Fibroblast of lung (primary cell): ENCODE results near the gene ROBO1. TPM values are rescaled to one million over a fixed set of nuclear protein-coding genes. Genes with fewer than 3 reads are reported as not detected.

Experiments
- DNase-seq, 2 donors: peaks; one replicate each; pipeline versions ENCODE4 v3.0.0 to v3.0.0-alpha.2; 2010; ENCODE audit warnings: low read depth in 2 of 2
- H2AFZ ChIP-seq: 2 replicates; pipeline ENCODE4 v1.5.1; 2012; ENCODE audit warnings: low read length, control low read depth, inconsistent platforms
- H3K27ac ChIP-seq: 2 replicates; pipeline ENCODE4 v1.5.1; 2011; ENCODE audit warnings: low read length, control low read depth; ENCODE audit not compliant: insufficient read depth
- H3K27me3 ChIP-seq: 2 replicates; pipeline ENCODE4 v1.5.1; 2011; ENCODE audit warnings: mild to moderate bottlenecking, low read length; ENCODE audit not compliant: control insufficient read depth, insufficient read depth
- H3K36me3 ChIP-seq: 2 replicates; pipeline ENCODE4 v1.5.1; 2011; ENCODE audit warnings: low read length; ENCODE audit not compliant: control insufficient read depth, insufficient read depth
- H3K4me1 ChIP-seq: 2 replicates; pipeline ENCODE4 v1.5.1; 2011; ENCODE audit warnings: low read length; ENCODE audit not compliant: control insufficient read depth, insufficient read depth; ENCODE audit errors: extremely low read depth
- H3K4me2 ChIP-seq: 2 replicates; pipeline ENCODE4 v1.5.1; 2011; ENCODE audit warnings: low read length, control low read depth; ENCODE audit not compliant: insufficient read depth; ENCODE audit errors: extremely low read depth
- H3K4me3 ChIP-seq, 4 experiments: fragments of 200-600 bp in 1 of 4; sonication (generic) in 1 of 4; replicated peaks in 1 of 4; 2 replicates each; pipeline ENCODE4 v1.5.1; 2011 to 2016; ENCODE audit warnings: low read length in 4 of 4, low read depth in 3 of 4, mild to moderate bottlenecking in 3 of 4, control low read depth in 2 of 4, inconsistent platforms in 1 of 4, mixed read lengths in 1 of 4; ENCODE audit not compliant: insufficient read depth in 1 of 4; ENCODE audit errors: control extremely low read depth in 1 of 4
- H3K79me2 ChIP-seq: 2 replicates; pipeline ENCODE4 v1.5.1; 2012; ENCODE audit warnings: mild to moderate bottlenecking, low read length, inconsistent platforms; ENCODE audit not compliant: control insufficient read depth, insufficient read depth
- H3K9ac ChIP-seq: 2 replicates; pipeline ENCODE4 v1.5.1; 2011; ENCODE audit warnings: mild to moderate bottlenecking, low read length, control low read depth; ENCODE audit not compliant: insufficient read depth
- H3K9me3 ChIP-seq: 2 replicates; pipeline ENCODE4 v1.5.1; 2012; ENCODE audit warnings: low read depth, low read length; ENCODE audit not compliant: control insufficient read depth, insufficient read depth
- H4K20me1 ChIP-seq: 2 replicates; pipeline ENCODE4 v1.5.1; 2011; ENCODE audit warnings: low read length; ENCODE audit not compliant: control insufficient read depth, insufficient read depth; ENCODE audit errors: extremely low read depth
- EZH2 ChIP-seq: IDR thresholded peaks from 2 replicates; pipeline ENCODE4 v1.5.1; 2012; ENCODE audit warnings: low read length, control low read depth, mild to moderate bottlenecking; ENCODE audit errors: missing control alignments
- polyA plus RNA-seq, 2 donors: library from polyadenylated mRNA; depleted of rRNA in 1 of 2; stranded (reverse) in 1 of 2; unstranded in 1 of 2; fragments of >200 nt; gene quantifications; 2 replicates each; pipeline ENCODE4 v1.2.1, GENCODE V29; 2011 to 2012; ENCODE audit warnings: missing spikeins in 1 of 2
- total RNA-seq: library from RNA; depleted of rRNA; stranded (reverse); fragments of >200 nt; gene quantifications from 2 replicates; pipeline ENCODE4 v1.2.1, GENCODE V29; 2014
- TF ChIP-seq, protein P1 (sequence below), 2 donors: IDR thresholded peaks in 1 of 2; conservative IDR thresholded peaks in 1 of 2; 1 replicate in 1 of 2; 2 replicates in 1 of 2; pipeline ENCODE4 v1.5.1; 2011 to 2012; ENCODE audit warnings: low read length in 2 of 2, control low read depth in 1 of 2, inconsistent platforms in 1 of 2, low read depth in 1 of 2, mild to moderate bottlenecking in 1 of 2

Gene ROBO1
- total and polyA plus RNA-seq, 2 donors (not counting 1 experiment from before 2014, with no cell fraction given): 53.8 to 104 TPM

- Histone ChIP-seq H2AFZ (no peak overlapping the region), H3K79me2 (no peaks in the 10 kb centered on the region)
Measured at GRCh38 chr3:78889348-78889747, 878.5 kb downstream of the ROBO1 start.

GRCh38 chr3:78888635-78889034, 879.2 kb downstream of the ROBO1 start:
- Histone ChIP-seq H3K9ac (no peak overlapping the region), H3K79me2 (no peaks in the 10 kb centered on the region), H3K4me3 (no peak overlapping the region), H3K4me2 (peak overlapping the region; percentile 23), H3K27me3 (no peaks in the 10 kb centered on the region), H3K27ac (no peak overlapping the region), H3K36me3 (no peaks in the 10 kb centered on the region), H3K9me3 (no peaks in the 10 kb centered on the region), H3K4me1 (peaks cover 14% of the 10 kb centered on the region), H4K20me1 (no peaks in the 10 kb centered on the region), H2AFZ (no peak overlapping the region)
- TF ChIP-seq, protein P1, sequence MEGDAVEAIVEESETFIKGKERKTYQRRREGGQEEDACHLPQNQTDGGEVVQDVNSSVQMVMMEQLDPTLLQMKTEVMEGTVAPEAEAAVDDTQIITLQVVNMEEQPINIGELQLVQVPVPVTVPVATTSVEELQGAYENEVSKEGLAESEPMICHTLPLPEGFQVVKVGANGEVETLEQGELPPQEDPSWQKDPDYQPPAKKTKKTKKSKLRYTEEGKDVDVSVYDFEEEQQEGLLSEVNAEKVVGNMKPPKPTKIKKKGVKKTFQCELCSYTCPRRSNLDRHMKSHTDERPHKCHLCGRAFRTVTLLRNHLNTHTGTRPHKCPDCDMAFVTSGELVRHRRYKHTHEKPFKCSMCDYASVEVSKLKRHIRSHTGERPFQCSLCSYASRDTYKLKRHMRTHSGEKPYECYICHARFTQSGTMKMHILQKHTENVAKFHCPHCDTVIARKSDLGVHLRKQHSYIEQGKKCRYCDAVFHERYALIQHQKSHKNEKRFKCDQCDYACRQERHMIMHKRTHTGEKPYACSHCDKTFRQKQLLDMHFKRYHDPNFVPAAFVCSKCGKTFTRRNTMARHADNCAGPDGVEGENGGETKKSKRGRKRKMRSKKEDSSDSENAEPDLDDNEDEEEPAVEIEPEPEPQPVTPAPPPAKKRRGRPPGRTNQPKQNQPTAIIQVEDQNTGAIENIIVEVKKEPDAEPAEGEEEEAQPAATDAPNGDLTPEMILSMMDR (conservative IDR thresholded peaks at IDR 0.05 in 1 of 2, IDR thresholded peaks at IDR 0.05 in 1 of 2; ENCODE audit: low read depth in 1 of 2, low read length in 2 of 2): no peak
- no peak for TF ChIP-seq EZH2
- peak; percentile 5 to 80 for DNase-seq

More at GRCh38 chr3:78889348-78889747, 878.5 kb downstream of the ROBO1 start:
- Histone ChIP-seq H3K9ac (no peak overlapping the region), H3K4me3 (no peak overlapping the region), H3K4me2 (no peak overlapping the region), H3K36me3 (no peaks in the 10 kb centered on the region), H3K27ac (no peak overlapping the region), H3K4me1 (peaks cover 14% of the 10 kb centered on the region), H3K27me3 (no peaks in the 10 kb centered on the region), H4K20me1 (no peaks in the 10 kb centered on the region), H3K9me3 (no peaks in the 10 kb centered on the region)
- no peak for DNase-seq
- TF ChIP-seq, protein P1 (conservative IDR thresholded peaks at IDR 0.05 in 1 of 2, IDR thresholded peaks at IDR 0.05 in 1 of 2; ENCODE audit: low read depth in 1 of 2, low read length in 2 of 2): no peak
- no peak for TF ChIP-seq EZH2

- H3K36me3 ChIP-seq: no peaks in the 10 kb centered on the region
- no peak overlapping the region for H2AFZ ChIP-seq
- TF ChIP-seq, protein P1 (conservative IDR thresholded peaks at IDR 0.05 in 1 of 2, IDR thresholded peaks at IDR 0.05 in 1 of 2; ENCODE audit: low read depth in 1 of 2, low read length in 2 of 2): no peak
- no peak for TF ChIP-seq EZH2
- peak overlapping the region in 1 of 4 experiments; percentile 15 for H3K4me3 ChIP-seq
- H3K27ac ChIP-seq: no peak overlapping the region
- no peak overlapping the region for H3K9ac ChIP-seq
- no peaks in the 10 kb centered on the region for H3K79me2 ChIP-seq
- peak; percentile 56 to 61 for DNase-seq
- no peaks in the 10 kb centered on the region for H4K20me1 ChIP-seq
- H3K9me3 ChIP-seq: no peaks in the 10 kb centered on the region
- H3K4me1 ChIP-seq: peaks cover 14% of the 10 kb centered on the region
- H3K4me2 ChIP-seq: peak overlapping the region; percentile 64
- no peaks in the 10 kb centered on the region for H3K27me3 ChIP-seq
Measured at GRCh38 chr3:78887547-78888011, 880.2 kb downstream of the ROBO1 start.
